PC-9 (cell line): ENCODE data around the gene FAHD1. TPM values are rescaled to one million over a fixed set of nuclear protein-coding genes. Genes with fewer than 3 reads are reported as not detected.

Source experiments
- BruUV-seq: library from RNA; stranded (reverse); fragments of 400-500 nt; replicated peaks from 2 replicates; lab custom pipeline; 2021; lab: Mats Ljungman, UMichigan
- CTCF ChIA-PET: fragments of 300-600 bp; sonication (Branson Sonifier 250); formaldehyde crosslinking; loops from one replicate; lab custom pipeline; 2022; ENCODE audit warnings: antibody characterized with exemption; lab: Charles Lee
- POLR2A ChIA-PET: fragments of 300-600 bp; sonication (Branson Sonifier 250); formaldehyde crosslinking; loops from one replicate; lab custom pipeline; 2022; ENCODE audit warnings: antibody characterized with exemption; ENCODE audit not compliant: unreplicated experiment; lab: Charles Lee
- DNase-seq, 2 experiments: peaks; one replicate each; pipeline versions ENCODE4 v3.0.0 to v3.0.0-alpha.2; 2015 to 2022; ENCODE audit warnings: mixed read lengths in 1 of 2
- H2AFZ ChIP-seq: fragments of 200-600 bp; sonication (generic); 2 replicates; pipeline ENCODE4 v1.8.1; 2017; ENCODE audit warnings: antibody characterized with exemption
- H3F3A ChIP-seq: fragments of 200-600 bp; sonication (generic); 2 replicates; pipeline ENCODE4 v1.8.1; 2017; ENCODE audit warnings: antibody characterized with exemption, mild to moderate bottlenecking, low read depth; ENCODE audit not compliant: insufficient read depth
- H3K27ac ChIP-seq: fragments of 200-600 bp; sonication (generic); 2 replicates; pipeline ENCODE4 v1.6.1; 2016; ENCODE audit warnings: mixed run types
- H3K27me3 ChIP-seq: fragments of 200-600 bp; sonication (generic); 2 replicates; pipeline ENCODE4 v1.6.1; 2016; ENCODE audit warnings: low read depth, mixed run types; ENCODE audit not compliant: insufficient read depth
- H3K36me3 ChIP-seq: fragments of 200-600 bp; sonication (generic); 2 replicates; pipeline ENCODE4 v1.6.1; 2016; ENCODE audit warnings: low read depth, mixed run types
- H3K4me1 ChIP-seq: fragments of 200-600 bp; sonication (generic); replicated peaks from 2 replicates; pipeline ENCODE4 v1.6.1; 2016; ENCODE audit warnings: mixed run types; ENCODE audit not compliant: insufficient read depth
- H3K4me2 ChIP-seq: fragments of 200-600 bp; sonication (generic); 2 replicates; pipeline ENCODE4 v1.6.1; 2017; ENCODE audit warnings: mixed run types
- H3K4me3 ChIP-seq: fragments of 200-600 bp; sonication (generic); 2 replicates; pipeline ENCODE4 v1.6.1; 2016; ENCODE audit warnings: mixed run types
- H3K79me2 ChIP-seq: fragments of 200-600 bp; sonication (generic); 2 replicates; pipeline ENCODE4 v1.6.1; 2017; ENCODE audit warnings: low read depth, mixed run types
- H3K9me2 ChIP-seq: fragments of 200-600 bp; sonication (generic); 2 replicates; pipeline ENCODE4 v1.8.1; 2017; ENCODE audit warnings: mild to moderate bottlenecking; ENCODE audit not compliant: insufficient read depth
- H3K9me3 ChIP-seq: fragments of 200-600 bp; sonication (generic); 2 replicates; pipeline ENCODE4 v1.8.1; 2016; ENCODE audit warnings: low read depth; ENCODE audit not compliant: insufficient read depth
- H4K20me1 ChIP-seq: fragments of 200-600 bp; sonication (generic); 2 replicates; pipeline ENCODE4 v1.8.1; 2017; ENCODE audit not compliant: insufficient read depth
- CTCF ChIP-seq: fragments of 200-600 bp; sonication (generic); conservative IDR thresholded peaks from 2 replicates; pipeline ENCODE4 v1.6.1; 2017; ENCODE audit warnings: mixed run types, antibody characterized with exemption, mild to moderate bottlenecking, moderate library complexity
- EZH2 ChIP-seq: fragments of 200-600 bp; sonication (generic); IDR thresholded peaks from 2 replicates; pipeline ENCODE4 v1.8.0; 2017; ENCODE audit warnings: antibody characterized with exemption, low read depth
- intact Hi-C: fragments of 100-400 bp; cut with micrococcal nuclease; formaldehyde crosslinking; loops from one replicate; pipeline ENCODE4 v1.10.0; 2022; ENCODE audit not compliant: unreplicated experiment
- total RNA-seq: library from RNA; stranded (reverse); gene quantifications from 2 replicates; pipeline ENCODE4 v1.2.3, GENCODE V29; 2021

FAHD1 gene
- total RNA-seq, 1 experiment from 2014 or later, result 26.8 TPM

- H3K27ac ChIP-seq, result no peak overlapping the region
- peaks cover 30% of the 10 kb centered on the region; the same call in 1 of the 2 replicates for H3F3A ChIP-seq
- H3K9me2 ChIP-seq, result no peaks in the 10 kb centered on the region
- ChIA-PET POLR2A (interaction anchor here (0.6 kb wide), 1 partner anchor 136 kb away, joined by 23 read pairs; the partner anchor contains the start of gene RPS2), CTCF (interaction anchor here (0.6 kb wide), 1 partner anchor 32 kb away, joined by 3 read pairs; no protein-coding TSS in a partner anchor)
- DNase-seq, result no peak
- TF ChIP-seq CTCF (no peak), EZH2 (no peak)
- H3K79me2 ChIP-seq, result peaks cover 41% of the 10 kb centered on the region
- H3K4me2 ChIP-seq, result peak overlapping the region; percentile 86
- peaks cover 28% of the 10 kb centered on the region for H3K4me1 ChIP-seq
- H3K27me3 ChIP-seq, result no peaks in the 10 kb centered on the region
- peak overlapping the region; percentile 74 for H3K4me3 ChIP-seq
- peak overlapping the region; percentile 52; the same call in 1 of the 2 replicates for H2AFZ ChIP-seq
- H3K9me3 ChIP-seq, result no peaks in the 10 kb centered on the region
- peaks cover 18% of the 10 kb centered on the region; the same call in 1 of the 2 replicates for H4K20me1 ChIP-seq
- intact Hi-C loops, result no loop called here
- no TSS peak for BruUV-seq
- no peaks in the 10 kb centered on the region for H3K36me3 ChIP-seq
Observed at GRCh38 chr16:1828645-1829410, 1.8 kb downstream of the FAHD1 start.

- no peak overlapping the region for H3K4me2 ChIP-seq
- H3K9me3 ChIP-seq, result no peaks in the 10 kb centered on the region
- intact Hi-C loops, result no loop called here
- BruUV-seq, result no TSS peak
- ChIA-PET POLR2A (interaction anchor here (0.7 kb wide), 1 partner anchor 28 kb away, joined by 3 read pairs; no protein-coding TSS in a partner anchor), CTCF (no interaction called here)
- H3K9me2 ChIP-seq, result no peaks in the 10 kb centered on the region
- TF ChIP-seq EZH2 (no peak), CTCF (no peak)
- H3K79me2 ChIP-seq, result peaks cover 41% of the 10 kb centered on the region
- no peaks in the 10 kb centered on the region for H3K27me3 ChIP-seq
- no peak for DNase-seq
- H3F3A ChIP-seq, result peaks cover 21% of the 10 kb centered on the region; the same call in 1 of the 2 replicates
- H2AFZ ChIP-seq, result no peak overlapping the region
- H3K4me3 ChIP-seq, result no peak overlapping the region
- no peaks in the 10 kb centered on the region for H3K36me3 ChIP-seq
- H3K27ac ChIP-seq, result no peak overlapping the region
- peaks cover 18% of the 10 kb centered on the region; the same call in 1 of the 2 replicates for H4K20me1 ChIP-seq
- H3K4me1 ChIP-seq, result peaks cover 28% of the 10 kb centered on the region
Observed at GRCh38 chr16:1830213-1830612, 3.2 kb downstream of the FAHD1 start.

- H3K4me1 ChIP-seq, result peaks cover 21% of the 10 kb centered on the region
- peaks cover 21% of the 10 kb centered on the region; the same call in 1 of the 2 replicates for H3F3A ChIP-seq
- H2AFZ ChIP-seq, result no peak overlapping the region
- no peaks in the 10 kb centered on the region for H3K27me3 ChIP-seq
- H3K9me3 ChIP-seq, result no peaks in the 10 kb centered on the region
- peaks cover 35% of the 10 kb centered on the region for H3K79me2 ChIP-seq
- no TSS peak for BruUV-seq
- TF ChIP-seq EZH2 (no peak), CTCF (no peak)
- H3K27ac ChIP-seq, result no peak overlapping the region
- H3K4me2 ChIP-seq, result no peak overlapping the region
- POLR2A ChIA-PET, result interaction anchor here (0.6 kb wide), 1 partner anchor 18 kb away, joined by 7 read pairs; no protein-coding TSS in a partner anchor
- peaks cover 18% of the 10 kb centered on the region; the same call in 1 of the 2 replicates for H4K20me1 ChIP-seq
- no peaks in the 10 kb centered on the region for H3K36me3 ChIP-seq
- no peak for DNase-seq
- CTCF ChIA-PET, result no interaction called here
- intact Hi-C loops, result no loop called here
- no peaks in the 10 kb centered on the region for H3K9me2 ChIP-seq
- H3K4me3 ChIP-seq, result no peak overlapping the region
Observed at GRCh38 chr16:1831186-1832075, 4.4 kb downstream of the FAHD1 start.
